HG02938 (cell line): ENCODE results near the gene IL4R.

Experiments used
- ATAC-seq: cut with Tn5 transposase; IDR thresholded peaks from one replicate; pipeline ENCODE4 v1.9.1; 2021; ENCODE audit warnings: mild to moderate bottlenecking, moderate library complexity; ENCODE audit not compliant: unreplicated experiment

The IL4R gene

GRCh38 chr16:27314161-27314723 is 468 bp downstream of the IL4R start:
- peak; percentile 39 for ATAC-seq

DNA sequence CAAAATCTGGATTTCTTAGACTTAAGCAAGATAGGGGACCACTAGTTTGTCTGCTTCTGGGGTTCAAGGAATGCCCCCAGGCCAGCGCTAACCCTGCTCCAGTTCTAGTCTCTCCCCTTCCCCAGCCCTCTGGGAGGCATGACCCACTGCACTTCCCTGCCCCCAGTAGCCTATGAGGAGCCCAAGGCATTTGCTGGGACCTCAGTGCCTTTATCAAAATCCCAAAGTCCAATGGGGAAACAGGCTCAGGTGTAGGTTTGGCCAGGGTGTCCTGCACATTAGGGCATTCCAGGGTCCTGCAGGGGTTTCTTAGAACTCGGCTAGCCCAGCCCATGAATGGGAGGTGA is 1.2 kb downstream of the IL4R start:
- no peak for ATAC-seq

DNA sequence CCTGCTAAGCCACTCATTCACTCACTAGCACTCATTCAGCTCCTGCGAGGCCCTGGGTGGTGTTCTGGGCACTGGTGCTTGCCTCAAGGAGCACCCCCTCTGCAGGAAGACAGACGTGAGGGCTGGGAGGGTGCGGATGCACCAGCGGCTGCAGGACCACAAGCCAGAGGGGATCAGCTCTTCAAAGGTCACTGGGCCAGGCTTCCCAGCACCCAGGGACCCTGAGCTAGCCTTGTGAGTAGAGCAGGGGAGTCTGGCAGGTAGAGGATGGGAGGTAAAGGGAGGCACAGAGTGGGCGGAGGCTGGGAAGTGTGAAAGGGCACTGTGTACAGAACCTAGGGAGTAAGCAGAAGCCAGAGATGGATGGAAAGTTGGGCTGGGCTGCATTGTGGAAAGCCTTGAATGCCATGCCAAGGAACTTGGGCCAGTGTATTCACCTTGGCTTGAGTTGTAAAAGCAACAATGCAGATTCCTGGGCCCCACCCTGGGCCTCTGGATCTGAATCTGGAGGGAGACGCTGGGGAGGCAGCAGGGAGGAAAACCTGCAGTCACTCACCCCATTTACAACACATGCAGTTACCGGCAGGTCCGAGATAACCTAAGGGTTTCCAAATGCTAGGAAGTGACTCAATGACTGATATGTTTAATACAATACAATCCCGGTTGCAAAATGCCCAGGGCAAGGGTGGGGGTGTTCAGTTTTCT is 1.7 kb downstream of the IL4R start:
- ATAC-seq, result no peak

GRCh38 chr16:27316038-27316680 is 2.4 kb downstream of the IL4R start:
- no peak for ATAC-seq

DNA sequence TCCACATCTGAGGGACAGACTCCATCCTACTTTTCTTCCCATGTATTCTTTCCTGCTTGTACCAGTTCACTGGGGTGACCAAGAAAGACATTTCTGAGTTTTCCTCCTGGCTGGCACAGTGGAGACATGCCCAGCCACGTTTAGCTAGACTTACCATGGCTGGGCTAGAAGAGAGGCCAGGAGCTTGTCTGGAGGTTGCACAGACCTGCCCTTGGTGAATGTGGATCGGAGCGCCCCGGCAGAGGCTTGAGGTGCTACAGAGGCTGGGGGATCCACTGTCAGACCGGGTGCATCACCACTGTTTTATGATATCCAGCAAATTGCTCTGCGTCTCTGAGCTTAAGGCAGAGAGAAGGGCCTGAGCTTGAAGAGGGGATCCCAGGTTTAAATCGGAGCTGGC is 3.5 kb downstream of the IL4R start:
- ATAC-seq, result no peak

DNA sequence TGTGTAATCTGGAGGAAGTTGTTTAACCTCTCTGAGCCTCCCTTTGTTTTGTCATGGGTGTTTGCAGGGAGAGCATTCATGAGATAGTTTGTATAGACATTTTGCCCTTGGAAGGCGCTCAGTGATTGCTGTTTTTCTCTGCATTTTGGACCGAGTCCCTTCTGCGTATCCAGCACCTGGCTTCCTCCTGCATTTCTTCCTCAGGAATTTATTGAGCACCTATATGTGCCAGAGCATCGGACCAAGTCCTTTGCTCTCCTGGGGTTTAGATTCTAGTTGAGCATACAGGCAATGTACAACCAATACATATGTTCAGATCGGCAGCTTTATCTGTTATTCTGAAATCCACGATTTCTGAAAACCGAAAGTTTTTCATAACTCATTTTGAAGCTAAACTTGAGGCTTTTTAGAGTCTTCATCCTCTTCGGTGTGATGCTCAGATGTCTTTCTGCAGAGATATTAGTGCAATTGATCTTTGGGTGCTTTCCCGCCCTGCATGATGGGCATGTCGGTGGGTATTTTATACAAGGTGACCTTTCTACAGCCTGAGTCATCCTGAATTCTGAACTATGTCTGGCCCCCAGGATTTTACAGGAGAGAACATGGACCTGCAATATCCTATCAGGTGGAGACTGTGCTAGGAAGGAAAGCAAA is 4.1 kb downstream of the IL4R start:
- no peak for ATAC-seq

DNA sequence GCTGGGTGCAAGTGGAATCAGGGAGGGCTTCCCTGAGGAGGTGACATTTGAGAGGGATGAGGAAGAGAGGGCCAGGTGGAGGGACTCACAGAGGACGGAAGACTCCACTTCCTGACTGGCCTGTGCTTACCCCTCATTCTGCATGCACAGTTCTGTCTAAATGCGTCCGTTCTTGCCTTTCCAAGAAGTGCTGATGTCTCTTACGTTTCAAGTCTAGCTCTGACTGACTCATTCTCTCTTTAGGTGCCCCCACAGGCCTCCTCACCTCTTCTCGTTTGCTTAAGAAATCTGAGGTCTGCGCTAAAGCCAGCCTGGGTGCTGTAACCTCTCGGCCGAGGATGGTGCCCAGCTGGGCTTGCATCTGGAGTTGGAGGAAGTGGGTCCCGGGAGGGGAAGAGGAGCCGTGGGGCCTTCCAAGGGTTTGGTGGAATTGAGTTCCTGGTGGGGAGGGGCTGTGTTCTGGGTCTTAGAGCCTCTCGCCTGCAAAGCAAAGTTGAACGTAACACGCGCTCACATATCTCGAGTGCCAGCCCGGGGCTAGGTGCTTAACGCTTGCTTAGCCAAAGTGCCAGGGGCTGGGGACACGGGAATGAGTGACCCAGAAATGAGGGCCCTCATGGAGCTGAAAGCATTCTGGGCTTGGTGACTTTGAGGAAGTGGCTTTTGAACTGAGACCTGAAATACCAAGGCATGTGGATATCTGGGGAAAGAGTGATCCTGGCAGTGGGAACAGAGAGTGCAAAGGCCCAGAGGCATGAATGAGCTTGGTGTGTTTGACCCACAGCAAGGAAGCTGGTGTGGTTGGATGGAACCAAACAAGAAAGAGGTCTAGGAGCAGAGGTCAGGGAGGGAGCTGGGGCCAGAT is 4.8 kb downstream of the IL4R start:
- no peak for ATAC-seq

DNA sequence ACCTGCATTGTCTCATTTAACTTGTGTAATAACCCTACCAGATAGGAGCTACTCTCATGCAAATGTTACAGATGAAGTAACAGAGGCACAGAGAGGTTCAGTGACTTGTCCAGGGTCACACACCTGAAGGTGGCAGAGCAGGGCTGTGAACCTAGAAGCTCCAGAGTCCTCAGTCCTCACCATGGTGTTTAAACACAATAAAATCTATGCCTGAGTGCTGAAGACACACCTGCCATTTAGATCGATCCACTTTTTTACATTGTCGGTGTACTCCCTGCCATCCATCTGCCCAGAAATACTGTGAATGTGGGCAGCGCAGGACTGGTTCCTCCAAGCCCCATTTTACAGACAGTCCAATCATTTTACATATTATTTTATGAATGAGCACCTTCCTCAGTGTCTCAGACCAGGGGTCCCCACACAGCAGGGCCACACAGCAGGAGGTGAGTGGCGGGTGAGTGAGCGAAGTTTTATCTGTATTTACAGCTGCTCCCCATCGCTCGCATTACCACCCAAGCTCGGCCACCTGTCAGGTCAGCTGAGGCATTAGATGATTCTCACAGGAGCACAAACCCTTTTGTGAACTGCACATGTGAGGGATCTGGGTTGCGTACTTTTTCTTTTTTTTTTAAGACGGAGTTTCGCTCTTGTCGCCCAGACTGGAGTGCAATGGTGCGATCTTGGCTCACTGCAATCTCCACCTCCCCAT is 5.6 kb downstream of the IL4R start:
- no peak for ATAC-seq

GRCh38 chr16:27320261-27321012 is 6.7 kb downstream of the IL4R start:
- no peak for ATAC-seq

DNA sequence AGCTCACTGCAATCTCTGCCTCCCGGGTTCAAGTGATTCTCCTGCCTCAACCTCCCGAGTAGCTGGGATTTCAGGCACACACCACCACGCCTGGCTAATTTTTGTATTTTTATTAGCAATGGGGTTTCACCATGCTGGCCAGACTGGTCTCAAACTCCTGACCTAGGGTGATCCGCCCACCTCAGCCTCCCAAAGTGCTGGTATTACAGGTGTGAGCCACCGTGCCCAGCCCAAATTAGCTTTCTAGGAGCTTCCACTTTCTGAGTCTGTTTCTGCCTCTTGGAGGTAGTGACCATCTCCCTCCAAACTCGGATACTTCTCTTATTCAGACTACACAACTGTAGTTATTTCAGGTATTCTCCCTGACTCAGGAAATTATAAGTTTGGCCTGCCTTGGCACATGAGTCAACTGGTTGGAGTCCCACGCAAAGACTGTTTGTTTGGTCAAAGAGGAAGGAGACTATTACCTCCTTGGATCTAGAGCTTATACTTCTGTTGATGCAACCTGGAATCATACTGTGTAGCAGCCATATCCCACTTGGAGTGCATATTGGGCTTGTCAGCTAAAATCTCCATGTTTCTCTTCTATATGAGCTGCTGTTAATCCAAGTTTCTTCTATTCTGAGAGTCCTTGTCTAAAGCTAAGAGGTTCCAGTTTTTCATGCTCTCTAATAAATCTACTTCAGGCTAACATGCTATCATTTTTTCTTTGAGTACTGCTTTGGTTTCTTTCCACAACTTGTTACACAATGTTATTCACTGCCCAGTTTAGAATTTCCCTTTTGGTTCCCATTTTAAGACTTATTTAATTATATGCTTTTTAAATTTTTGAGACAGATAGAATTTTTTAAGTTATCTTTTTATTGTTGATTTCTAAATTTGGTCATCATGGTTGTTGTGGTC is 7.5 kb downstream of the IL4R start:
- ATAC-seq, result no peak

GRCh38 chr16:27322858-27323780 is 9.3 kb downstream of the IL4R start:
- no peak for ATAC-seq

- ATAC-seq, result no peak
Observed at GRCh38 chr16:27323781-27324561, 10.2 kb downstream of the IL4R start.

DNA sequence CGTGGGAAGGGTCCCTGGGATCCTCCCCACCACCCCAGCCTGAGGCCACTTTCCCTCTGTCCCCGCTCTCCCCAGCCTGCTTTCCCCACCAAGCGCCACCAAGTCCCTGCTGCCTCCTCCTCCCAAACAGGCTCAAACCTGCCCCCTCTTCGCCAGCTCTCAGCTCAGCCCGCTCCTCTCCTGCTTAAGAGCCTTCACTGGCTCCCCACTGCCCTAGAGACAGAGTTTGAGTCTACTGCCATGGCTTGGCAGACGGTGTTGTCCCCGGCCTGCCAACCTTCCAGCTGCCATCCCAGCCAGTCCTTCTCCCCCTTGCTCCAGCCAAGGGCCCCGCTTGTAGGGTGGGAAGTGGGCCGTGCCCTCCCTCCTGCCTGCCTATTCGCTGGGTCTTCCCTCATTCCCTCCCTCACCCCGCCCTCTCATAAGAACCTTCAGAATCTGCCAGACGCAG is 11.1 kb downstream of the IL4R start:
- no peak for ATAC-seq

DNA sequence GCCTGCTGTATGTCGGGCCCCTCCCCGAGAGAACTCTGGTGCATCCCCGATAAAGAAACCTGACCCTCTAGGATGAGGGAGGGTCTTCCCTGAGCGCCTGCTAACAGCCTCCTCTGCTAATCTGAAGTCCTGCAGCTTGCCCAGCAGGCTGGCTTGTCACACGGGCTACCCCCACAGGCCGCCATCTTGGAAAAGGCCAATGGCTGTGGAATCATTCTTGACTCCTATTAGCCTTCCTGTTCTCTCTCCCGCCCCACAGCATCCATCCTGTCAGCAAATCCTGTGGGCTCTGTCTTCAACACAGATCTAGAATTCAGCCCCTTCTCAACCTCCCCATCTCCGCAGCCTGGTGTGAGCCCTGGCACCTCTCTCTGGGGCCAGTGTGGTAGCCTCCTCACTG is 12.0 kb downstream of the IL4R start:
- ATAC-seq, result no peak

DNA sequence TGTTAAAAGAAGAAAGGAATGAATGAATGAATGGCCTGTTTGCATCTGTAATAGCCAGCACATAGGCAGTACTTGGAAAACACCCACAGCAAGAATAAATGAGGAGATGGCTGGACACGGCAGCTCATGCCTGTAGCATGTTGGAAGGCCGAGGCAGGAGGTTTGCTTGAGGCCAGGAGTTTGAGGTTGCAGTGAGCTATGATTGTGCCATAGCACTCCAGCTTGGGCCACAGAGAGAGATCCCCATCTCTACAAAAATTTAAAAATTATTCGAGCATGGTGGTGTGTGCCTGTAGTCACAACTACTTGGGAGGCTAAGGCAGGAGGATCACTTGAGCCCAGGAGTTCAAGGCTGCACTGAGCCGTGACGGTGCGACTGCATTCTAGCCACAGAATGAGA is 12.5 kb downstream of the IL4R start:
- ATAC-seq, result no peak

DNA sequence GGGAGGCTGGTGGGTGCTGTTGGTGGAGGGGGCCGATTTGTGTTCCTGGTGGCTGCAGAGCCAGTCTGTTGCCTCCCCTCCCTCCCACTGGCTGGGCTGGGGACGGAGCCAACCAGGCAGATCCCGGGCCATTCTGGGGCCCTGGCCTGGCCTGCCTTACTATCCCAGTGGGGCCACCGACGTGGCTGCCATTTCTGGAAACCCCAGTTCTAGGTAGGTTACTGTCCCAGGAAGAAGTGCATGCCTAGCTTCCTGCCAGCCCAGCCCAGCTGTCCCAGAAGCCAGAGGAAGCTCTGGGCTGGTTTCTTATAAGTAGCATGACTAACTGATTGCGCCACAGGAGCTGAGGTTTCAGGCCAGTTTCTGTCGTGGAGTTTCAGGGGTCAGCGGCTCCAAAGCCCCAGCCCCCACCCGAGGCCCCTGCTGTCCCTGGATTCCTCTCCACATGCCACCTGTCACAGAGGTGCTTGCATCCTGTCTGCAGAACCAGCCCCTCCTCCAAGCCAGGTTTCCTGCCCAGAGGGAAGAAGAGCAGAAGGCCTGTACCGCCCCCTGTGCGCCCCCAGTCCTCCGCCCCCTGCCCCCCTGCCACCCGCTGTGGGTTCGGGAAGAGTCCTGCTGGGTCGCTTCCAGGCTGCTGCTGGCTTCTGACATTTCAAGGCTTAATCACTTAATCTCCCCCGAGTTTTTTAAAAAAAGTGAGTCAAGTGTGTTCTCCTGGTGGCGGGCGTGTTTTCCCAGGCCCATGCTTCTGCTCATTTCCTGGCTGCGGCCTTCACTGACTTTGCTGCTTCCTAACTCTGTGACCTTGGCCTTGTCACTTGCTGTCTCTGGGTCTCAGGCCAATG is 13.2 kb downstream of the IL4R start:
- ATAC-seq, result no peak
